Measurements from ENCODE around the gene WNT7A. TPM values are rescaled to one million over a fixed set of nuclear protein-coding genes. Genes with fewer than 3 reads are reported as not detected.

The WNT7A gene
- total RNA-seq, 3 donors from 2014 or later = not detected

GRCh38 chr3:13853978-13854296 is 25.9 kb downstream of the WNT7A start:
- ATAC-seq (no peak), DNase-seq (no peak)
- H3K4me1 ChIP-seq (ENCODE audit: low read depth) = no peaks in the 10 kb centered on the region
- intact Hi-C loops (cut with DNase I, micrococcal nuclease) = no loop called here
- no peak overlapping the region for H3K4me3 ChIP-seq
- no peaks in the 10 kb centered on the region for H3K9me3 ChIP-seq
- no peak for TF ChIP-seq CTCF (IDR thresholded peaks at IDR 0.05)
- H3K36me3 ChIP-seq (ENCODE audit: low read depth) = no peaks in the 10 kb centered on the region

- Histone ChIP-seq H3K36me3 (ENCODE audit: low read depth) (no peaks in the 10 kb centered on the region), H3K4me3 (no peak overlapping the region), H3K4me1 (ENCODE audit: low read depth) (no peaks in the 10 kb centered on the region), H3K9me3 (no peaks in the 10 kb centered on the region)
- DNase-seq = no peak
- TF ChIP-seq CTCF (IDR thresholded peaks at IDR 0.05) = no peak
- no peak for ATAC-seq
- intact Hi-C loops (cut with DNase I, micrococcal nuclease) = no loop called here
These were observed 26.5 kb downstream of the WNT7A start for GRCh38 chr3:13853256-13853977.

GRCh38 chr3:13852638-13853009 is 27.2 kb downstream of the WNT7A start:
- intact Hi-C loops (cut with DNase I, micrococcal nuclease) = no loop called here
- TF ChIP-seq CTCF (IDR thresholded peaks at IDR 0.05) = no peak
- no peak for DNase-seq
- no peaks in the 10 kb centered on the region for H3K4me1 ChIP-seq (ENCODE audit: low read depth)
- H3K9me3 ChIP-seq = no peaks in the 10 kb centered on the region
- ATAC-seq = no peak
- H3K36me3 ChIP-seq (ENCODE audit: low read depth) = no peaks in the 10 kb centered on the region
- no peak overlapping the region for H3K4me3 ChIP-seq

- no peak for TF ChIP-seq CTCF (IDR thresholded peaks at IDR 0.05)
- H3K4me1 ChIP-seq (ENCODE audit: low read depth) = no peaks in the 10 kb centered on the region
These were observed 27.8 kb downstream of the WNT7A start for GRCh38 chr3:13851997-13852637.

GRCh38 chr3:13851091-13851849 is 28.6 kb downstream of the WNT7A start:
- intact Hi-C loops (cut with DNase I, micrococcal nuclease) = no loop called here
- H3K9me3 ChIP-seq = no peaks in the 10 kb centered on the region
- ATAC-seq = no peak
- H3K4me3 ChIP-seq = no peak overlapping the region
- TF ChIP-seq CTCF (IDR thresholded peaks at IDR 0.05) = no peak
- H3K4me1 ChIP-seq (ENCODE audit: low read depth) = no peaks in the 10 kb centered on the region
- no peaks in the 10 kb centered on the region for H3K36me3 ChIP-seq (ENCODE audit: low read depth)
- DNase-seq = no peak

More at GRCh38 chr3:13851997-13852637, 27.8 kb downstream of the WNT7A start:
- intact Hi-C loops (cut with DNase I, micrococcal nuclease) = no loop called here
- H3K36me3 ChIP-seq (ENCODE audit: low read depth) = no peaks in the 10 kb centered on the region
- no peak overlapping the region for H3K4me3 ChIP-seq
- ATAC-seq (no peak), DNase-seq (no peak)
- H3K9me3 ChIP-seq = no peaks in the 10 kb centered on the region
